Measurements from ENCODE around the gene XAF1.
A peak's percentile ranks its signal among the peaks of the same experiment; 100 is the strongest.
"Not testable (repeated sequence)": the region's sequence is repeated elsewhere in the genome, so short reads cannot be mapped to it uniquely, and the experiment has no call there.

Gene XAF1, protein sequence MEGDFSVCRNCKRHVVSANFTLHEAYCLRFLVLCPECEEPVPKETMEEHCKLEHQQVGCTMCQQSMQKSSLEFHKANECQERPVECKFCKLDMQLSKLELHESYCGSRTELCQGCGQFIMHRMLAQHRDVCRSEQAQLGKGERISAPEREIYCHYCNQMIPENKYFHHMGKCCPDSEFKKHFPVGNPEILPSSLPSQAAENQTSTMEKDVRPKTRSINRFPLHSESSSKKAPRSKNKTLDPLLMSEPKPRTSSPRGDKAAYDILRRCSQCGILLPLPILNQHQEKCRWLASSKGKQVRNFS

DNA sequence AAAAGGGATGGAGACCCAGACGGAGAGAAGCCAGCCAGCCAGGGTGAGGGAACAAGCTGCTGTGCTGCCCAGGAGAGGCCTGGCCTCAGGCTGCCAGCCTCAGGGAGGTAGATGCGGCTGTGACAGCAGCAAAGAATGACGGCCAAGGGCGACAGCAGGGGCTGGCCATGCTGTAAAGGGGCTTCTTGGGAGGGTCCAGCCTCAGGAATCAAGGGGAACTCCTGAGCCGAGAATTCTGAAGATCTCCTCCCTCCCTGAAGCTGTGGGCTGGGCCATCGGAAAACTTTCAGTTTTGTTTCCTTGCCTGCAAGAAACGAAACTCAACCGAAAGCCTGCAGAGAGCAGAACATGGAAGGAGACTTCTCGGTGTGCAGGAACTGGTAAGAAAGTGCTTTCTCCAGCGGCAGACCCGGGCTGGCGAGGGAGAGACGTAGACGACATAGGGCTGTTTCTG is at the start of gene XAF1:
Gene XAF1 (plus strand): TSS at position 316 of the 454 bp plus-strand sequence. CDS start 33 bp downstream, at position 349.
- DNase-seq = peak in 8 of 56 donors; percentile 9 to 39 (median 15)

DNA sequence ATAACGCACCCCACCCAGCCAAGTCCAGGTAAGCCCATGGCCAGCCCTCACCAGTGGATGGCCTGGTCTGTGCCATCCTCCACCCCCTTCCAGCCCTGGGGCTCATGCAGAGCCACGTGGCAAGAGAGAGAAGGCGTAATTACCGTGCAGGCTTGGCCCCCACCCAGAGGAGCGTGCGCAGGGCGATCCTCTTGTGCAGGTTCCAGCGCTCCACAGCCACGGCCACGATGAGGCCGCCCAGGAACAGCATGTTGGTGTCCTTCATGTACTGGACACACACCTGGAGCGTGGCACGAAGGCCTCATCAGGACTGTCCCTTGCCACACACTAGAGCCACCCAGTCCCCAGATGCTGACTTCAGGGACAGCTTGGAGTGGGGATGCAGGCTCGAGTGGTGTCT is 49.3 kb upstream of the XAF1 start:
- DNase-seq = no peak

DNA sequence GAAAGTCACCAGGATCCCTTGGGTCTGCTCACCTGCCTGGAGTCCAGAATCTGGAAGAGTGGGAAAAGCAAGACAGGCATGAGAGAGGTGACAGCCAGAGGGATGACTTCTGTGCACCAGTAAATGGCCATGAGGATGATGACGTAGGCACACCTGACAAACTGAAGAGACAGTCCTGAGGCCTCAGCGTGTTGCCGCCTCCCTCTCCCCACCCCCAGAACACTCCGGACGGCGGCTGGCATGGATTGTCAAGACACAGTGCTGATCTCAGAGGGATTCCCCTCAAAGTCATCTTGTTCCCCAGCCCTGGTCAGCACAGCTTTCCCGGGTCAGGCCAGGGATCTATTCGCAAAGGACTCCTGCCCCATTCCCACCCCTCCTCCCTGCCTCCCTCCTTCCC is 48.9 kb upstream of the XAF1 start:
- DNase-seq = no peak

DNA sequence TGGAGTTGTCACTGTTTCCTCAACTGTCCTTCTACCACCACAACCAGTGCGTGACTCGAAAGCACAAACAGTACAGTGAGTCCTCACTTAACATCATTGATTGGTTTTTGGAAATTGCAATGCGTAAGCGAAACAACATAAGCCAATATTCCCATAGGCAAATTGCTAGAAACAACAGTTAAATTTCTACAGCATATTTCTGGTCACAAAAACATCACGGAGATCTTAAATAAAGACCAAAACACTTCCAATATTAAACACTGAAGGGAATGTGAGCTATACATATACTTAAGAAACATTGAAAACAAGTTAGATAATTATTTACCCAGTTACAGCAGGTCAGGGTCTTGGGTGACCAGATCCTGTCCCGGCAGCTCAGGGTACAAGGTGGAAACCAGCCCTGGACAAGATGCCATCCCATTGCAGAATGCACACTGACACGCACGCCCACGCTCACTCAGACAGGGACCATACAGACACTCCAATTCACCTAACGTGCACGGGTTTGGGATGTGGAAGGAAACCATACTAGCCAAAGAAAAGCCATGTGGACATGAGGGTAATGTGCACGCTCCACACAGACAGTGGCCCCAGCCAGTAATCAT is 47.4 kb upstream of the XAF1 start:
- DNase-seq = no peak

DNA sequence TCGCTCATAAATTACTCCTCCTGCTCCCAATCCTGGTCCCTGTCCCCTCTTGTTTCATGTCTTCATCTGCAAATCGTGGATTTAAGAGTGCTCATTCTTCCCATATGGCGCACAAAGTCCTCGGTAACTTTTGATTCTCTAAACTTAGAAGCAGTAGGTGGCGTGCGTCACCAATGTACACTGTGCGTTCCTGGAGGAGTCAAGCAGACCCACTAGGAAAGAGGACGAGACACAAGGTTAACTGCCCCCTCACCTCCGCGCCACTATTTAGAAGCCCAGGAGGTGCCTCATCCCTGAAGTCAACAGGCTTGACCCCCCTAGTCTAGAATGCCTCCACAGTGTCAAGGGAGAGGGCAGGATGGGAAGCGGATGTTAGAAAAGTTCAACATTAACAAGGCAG is 45.5 kb upstream of the XAF1 start:
- no peak for DNase-seq

DNA sequence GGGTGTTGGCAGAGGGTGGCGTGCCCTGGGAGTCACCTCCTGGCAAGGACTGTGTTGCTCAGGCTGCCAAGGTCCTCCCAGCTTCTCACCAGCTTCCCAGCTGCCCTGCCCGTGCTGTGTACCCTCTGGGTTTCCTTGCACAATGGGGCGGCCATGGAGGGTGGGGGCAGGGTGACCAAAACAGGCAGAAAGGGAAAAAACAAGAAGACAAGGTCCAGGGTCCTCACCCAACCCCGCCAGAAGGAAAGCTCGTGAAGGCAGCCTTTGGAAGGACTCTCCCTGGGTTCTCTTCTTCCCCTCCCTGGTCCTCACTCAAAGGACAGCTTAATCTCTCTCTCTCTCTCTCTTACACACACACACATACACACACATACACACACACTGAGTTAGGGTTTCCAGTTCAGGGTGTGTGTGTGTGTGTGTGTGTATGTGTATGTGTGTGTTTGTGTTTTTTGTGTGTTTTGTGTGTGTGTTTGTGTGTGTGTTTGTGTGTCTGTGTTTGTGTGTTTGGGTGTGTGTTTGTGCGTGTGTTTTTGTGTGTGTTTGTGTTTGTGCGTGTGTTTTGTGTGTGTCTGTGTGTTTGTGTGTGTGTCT is 44.7 kb upstream of the XAF1 start:
- DNase-seq = peak in 32 of 56 donors; percentile 2 to 59 (median 24)

DNA sequence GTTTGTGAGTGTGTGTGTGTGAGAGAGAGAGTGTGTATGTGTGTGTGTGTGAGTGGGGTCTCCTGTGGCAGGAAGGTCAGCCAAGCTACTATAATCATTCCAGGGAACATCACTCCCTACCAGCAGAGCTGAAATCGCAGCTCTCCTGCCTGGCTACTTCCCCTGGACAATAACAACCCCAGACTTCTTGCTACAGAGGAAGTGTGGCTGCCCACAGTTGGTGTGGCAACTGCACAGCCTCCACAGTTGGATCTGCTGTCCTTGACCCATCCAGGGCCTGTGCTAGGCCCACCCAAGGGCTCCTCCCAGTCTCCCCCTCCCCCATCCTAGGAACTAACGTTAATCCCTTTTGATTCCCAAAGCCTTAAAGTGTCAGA is 44.2 kb upstream of the XAF1 start:
- no peak for DNase-seq

DNA sequence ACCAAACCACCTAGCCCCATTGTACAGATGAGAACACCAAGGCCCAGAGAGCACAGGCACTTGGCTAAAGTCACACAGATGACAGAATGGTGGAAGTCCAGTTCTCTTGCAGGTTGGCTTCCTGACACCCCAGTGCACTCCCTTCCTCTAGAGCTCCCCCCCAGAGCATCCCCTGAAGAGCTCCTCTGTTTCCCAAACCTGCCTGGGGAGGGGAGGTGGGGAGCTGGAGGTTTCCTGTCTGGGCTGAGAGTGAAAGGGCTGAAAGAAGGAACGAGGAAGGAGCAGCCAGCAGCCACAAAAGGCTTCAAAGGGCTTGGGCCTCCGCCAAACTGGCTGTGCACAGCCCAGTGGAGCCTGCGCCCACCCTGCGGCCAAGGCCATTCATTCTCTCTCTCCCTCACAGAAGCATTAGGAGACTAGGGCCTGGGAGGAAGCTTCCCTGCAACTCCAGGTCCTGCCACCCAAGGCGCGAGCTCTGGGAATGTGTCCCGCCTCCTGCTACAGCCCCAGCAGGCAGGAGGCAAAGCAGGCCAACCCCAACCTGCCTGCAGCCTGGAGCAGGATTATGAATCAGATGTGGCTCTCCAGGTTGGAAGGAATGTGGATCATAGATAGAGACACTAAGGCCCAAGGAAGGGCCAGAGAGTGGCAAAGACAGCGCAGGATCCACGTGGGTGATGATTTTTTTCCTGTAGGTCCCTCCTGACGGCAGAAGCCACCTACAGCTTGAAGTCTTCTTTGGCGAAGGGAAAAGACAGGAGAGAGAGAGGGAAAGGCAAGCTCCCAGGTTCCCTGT is 43.6 kb upstream of the XAF1 start:
- peak in 48 of 56 donors; percentile 3 to 87 (median 42) for DNase-seq

DNA sequence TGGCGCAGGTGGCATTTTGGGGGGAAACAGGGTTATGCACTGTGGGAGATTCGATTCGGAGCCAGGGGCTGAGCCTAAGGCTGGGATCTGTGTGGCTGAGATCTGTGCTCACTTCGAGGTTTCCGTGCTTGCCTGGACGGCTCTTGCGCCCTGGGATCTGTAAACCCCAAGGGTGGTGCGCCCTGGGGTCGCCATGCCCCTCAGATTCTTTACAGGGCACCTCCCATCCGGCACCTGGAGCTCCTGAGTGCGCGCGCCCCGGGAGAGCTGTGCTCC is 43.1 kb upstream of the XAF1 start:
- no peak for DNase-seq

DNA sequence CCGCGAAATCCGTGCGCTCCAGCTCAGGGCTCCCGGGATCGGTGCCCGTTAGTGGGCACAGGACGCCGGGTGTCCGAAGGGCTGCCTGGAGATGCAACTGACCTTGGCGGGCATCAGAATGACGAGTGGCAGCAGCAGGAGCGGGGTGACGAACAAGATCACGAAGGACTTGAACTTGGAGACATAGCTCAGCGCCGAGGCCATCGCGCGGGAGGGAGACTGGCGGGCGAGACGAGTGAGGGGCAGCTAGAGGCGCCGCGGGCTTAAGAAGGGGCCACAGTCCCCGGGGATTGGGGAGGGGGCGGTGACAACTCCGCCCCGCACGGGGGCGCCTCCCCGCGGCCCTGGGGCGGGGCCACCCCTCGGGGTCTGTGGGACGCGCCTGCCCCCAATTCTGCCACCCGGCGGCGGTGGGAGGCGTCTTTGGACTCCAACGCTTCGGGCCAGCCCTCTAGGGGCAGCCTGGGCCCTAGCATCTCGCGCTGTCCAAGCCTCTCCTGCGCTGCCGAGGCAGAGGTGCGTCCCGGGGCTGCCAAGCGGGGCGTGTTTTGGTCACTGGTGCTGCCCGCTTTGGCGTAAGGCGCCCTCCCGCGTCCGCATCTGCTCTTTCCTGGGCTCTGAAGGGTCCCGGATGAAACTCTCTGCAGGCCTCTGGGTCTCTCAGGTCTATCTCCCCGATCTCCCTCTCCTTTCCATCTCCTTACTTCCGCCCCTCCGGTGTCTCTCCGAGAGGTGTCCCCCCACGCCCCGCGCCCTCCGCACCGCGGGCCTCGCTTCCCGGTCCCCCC is 42.5 kb upstream of the XAF1 start, which contains the start of gene SLC13A5:
Gene SLC13A5 (minus strand): TSS at position 240 of the 788 bp plus-strand sequence. CDS start 36 bp downstream, at position 204.
- DNase-seq = peak in 28 of 56 donors; percentile 3 to 69 (median 29)

DNA sequence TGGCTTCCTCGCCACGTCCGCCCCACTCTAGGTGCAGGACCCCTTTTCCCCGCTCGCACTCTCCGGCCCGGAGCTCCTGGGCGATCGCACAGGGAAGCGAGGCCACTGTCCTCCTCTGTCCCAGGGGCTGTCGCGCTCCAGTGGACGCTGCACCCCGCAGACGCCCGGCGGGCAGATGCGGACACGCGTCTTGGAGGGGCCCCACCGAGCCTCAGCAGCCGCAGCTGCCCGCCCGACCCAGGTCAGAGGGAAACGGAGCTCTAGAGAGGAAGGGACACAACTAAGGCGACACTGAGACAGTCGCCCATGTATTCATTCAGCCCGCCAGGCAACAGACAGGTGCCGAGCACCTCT is 42.0 kb upstream of the XAF1 start:
- no peak for DNase-seq

DNA sequence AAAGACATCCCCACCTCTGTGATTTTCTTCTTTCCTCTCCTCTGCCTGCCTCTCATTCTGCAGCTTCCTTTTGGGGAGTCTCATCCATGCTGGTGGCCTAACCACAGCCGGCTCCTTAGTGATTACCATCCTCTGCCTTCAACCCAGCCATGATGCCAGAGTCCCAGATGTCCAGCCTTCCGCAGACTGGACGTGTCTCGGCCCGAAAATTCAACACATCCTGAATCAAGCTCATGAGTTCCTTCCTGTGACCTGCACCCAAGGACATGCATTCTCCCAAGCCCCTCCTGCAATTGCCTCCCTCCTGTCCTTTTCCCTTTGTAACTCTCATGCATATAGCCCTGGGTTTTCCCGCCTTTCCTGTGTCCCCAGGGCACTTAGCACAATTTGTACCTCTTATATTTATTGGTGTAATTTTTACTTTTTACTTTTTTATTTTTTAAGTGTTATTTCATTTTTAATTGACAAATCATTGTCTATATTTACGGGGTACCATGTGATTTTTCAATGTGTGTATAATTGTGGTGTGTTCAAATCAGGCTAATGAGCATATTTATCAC is 41.5 kb upstream of the XAF1 start:
- no peak for DNase-seq

DNA sequence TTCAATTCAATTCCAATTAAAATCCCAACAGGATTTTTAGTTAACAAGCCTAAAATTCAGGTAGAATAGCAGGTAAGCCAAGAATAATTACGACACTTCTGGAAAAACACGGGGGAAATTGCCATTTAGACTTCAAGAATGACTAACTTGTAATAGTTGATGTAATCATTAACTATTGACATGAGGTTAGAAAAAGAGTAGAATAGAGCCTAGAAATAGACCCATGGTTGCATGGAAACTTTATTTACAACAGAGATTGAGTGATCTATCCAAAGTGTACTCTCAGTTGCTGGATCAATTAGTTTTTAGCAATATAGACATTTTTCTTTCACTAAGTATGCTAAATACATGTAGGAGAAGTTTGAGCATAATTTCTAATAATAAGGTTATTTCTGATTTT is 39.1 kb upstream of the XAF1 start:
- DNase-seq = no peak

DNA sequence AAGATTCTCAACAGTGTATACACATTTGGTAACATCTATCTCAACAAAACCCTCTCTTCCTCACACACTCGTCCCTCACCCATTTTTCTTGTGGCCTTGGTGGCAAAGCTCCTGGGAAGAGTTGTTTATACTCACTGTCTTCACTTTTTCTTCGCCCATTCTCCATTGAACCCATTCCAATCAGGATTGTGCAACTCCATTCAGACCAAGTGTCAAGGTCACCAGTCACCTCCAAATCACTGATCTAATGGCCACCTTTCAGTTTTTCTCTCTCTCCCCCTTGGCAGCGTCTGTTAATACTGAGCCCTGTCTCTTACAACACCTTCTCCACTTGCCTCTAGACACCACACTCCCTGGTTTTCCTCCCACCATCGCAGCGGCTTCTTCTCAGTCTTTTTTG is 34.1 kb upstream of the XAF1 start:
- DNase-seq = no peak

DNA sequence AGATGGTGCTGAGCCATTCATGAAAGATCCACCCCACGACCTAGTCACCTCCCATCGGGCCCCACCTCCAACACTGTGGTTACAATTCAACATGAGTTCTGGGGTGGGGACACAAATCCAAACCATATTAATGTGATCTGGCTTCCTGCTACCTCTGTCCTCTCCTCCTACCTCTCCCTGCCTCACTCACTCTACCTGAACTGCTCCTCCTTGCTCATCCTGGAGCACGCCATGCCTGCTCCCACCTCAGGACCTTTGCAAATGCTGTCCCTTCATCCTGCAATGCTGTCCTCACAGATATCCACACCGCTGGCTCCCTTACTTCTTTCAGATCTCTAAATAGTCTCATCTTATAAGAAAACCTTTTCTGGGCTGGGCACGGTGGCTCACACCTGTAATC is 31.8 kb upstream of the XAF1 start:
- DNase-seq = no peak

DNA sequence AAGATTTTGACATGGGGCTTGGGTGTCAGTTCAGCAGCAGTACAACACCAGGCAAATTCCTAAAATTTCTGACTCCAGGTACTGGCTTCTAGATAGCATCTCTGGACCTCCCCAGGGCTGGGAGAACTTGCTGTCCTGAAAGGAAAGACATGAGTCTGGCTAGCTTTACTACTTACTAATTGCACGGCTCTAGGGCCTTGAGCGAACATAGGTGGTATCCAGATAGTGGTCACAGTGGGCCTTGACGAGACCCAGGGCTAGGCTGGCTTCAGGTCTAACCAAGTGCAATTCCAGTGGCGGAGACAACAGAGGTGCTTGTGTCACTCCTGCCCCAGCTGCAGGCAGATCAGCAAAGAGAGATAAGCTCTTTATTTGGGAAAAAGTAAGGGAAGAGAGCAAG is 26.3 kb upstream of the XAF1 start:
- no peak for DNase-seq

DNA sequence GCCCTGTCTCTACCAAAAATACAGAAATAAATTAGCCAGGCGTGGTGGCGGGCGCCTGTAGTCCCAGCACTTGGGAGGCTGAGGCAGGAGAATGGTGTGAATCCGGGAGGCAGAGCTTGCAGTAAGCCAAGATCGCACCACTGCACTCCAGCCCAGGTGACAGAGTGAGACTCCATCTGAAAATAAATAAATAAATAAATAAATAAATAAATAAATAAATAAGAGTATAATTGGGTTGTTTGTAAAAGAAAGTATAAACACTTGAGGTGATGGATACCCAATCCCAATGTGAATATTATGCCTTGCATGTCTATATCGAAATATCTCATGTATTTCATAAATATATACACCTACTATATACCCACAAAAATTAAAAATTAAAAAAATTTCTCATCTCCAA is 9.2 kb upstream of the XAF1 start:
- DNase-seq = not testable (repeated sequence)

DNA sequence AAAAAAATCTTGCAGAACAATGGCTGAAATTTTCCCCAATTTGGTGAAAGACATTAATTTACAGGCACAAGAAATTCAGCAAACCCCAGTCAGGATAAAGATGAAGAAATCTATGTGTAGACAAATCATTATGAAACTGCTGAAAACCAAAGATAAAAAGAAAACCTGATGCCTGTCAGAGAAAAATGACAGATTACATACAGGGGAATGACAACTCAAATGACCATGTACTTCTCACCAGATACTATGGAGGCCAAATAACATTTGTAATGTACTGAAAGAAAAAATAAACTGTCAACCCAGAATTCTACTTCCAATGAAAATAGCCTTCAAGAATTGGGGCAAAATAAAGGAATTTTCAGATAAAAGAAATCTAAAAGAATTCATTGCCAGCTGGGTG is 7.2 kb upstream of the XAF1 start:
- DNase-seq = no peak

DNA sequence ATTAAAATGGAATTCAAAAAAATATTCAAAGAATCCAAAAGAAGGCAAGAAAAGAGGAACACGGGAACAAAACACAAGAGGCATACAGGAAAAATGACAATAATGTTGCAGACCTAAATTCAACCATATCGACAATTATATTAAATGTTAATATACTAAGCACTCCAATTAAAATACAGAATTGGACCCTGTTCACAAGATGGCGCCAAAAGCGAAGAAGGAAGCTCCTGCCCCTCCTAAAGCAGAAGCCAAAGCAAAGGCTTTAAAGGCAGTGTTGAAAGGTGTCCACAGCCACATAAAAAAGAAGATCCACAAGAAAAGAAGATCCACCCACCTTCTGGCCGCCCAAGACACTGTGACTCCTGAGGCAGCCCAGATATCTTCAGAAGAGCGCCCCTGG is 6.3 kb upstream of the XAF1 start:
- no peak for DNase-seq

DNA sequence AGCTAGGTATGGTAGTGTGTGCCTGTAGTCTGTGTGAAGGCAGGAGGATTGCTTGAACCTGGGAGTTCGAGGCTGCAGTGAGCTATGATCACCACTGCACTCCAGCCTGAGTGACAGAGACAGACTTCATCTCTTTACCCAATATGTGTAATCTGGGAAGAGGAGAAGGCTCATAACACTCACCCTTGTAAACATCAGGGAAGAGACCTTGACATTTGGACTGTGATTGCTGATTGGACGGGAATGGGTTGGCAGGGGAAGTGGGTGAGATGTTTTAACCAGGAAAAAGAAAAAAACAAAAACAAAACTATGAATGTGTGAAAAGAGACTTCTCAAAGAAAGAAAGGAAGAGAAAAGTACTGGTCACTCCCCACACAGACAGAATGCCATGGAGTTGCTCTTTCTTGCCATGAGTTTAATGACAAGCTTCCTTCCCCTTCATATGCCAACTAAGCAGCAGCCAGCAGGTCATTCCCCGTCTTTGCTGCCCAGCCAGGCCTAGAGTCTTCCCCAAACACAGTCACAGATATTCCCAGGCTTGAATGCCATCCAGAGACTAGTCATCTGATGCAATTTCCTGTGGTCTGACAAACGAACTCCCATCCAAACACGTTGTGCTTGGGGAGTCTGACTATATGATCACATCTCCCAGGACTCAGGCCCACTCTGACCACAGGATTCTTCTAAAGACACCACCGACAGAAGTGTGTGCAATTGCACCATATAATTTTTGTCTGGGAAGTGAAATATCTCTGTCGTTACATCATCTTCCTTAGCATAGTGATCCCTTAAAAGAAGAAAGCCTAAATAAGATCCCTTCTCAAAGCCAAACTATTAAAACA is 3.6 kb upstream of the XAF1 start:
- peak in 5 of 56 donors; percentile 2 to 23 (median 9) for DNase-seq
